ENCODE results near the gene CRNN.

DNA sequence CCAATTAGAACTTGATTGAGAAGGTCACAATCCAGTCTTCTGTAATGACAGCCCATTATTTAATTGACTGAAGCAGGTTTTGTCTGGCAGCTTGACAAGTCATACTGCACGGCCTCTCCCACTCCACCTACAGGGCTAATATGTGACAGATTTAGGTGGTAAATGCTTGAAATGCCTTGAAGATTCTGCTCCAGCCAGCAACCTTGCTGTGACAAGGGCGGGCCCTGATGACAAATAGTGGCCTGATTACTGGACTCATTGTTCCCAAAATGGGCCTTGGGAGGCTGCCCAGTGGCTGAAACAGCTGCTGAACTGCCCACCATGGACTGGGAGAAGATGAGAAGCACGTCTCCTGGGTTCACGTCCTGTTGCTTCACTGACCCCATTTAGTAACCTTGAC lies 30.0 kb upstream of the CRNN start:
- TF ChIP-seq EZH2 (IDR thresholded peaks at IDR 0.05) (no peak), POLR2AphosphoS5 (IDR thresholded peaks at IDR 0.05; ENCODE audit: borderline replicate concordance, low read depth, low read length) (no peak), FOXP2 (optimal IDR thresholded peaks at IDR 0.05; ENCODE audit: control extremely low read depth, extremely low read length, insufficient read depth) (no peak)

All from SK-N-MC (cell line).